ENCODE measurements around the gene GTF2A2.

GRCh38 chr15:59703979-59704796, 46.9 kb upstream of the GTF2A2 start:
- TF ChIP-seq GATA2 (IDR thresholded peaks at IDR 0.05; ENCODE audit: low read depth, low read length) (no peak), GATA3 (IDR thresholded peaks at IDR 0.05; ENCODE audit: low read depth, low read length) (no peak)
